Measurements from ENCODE around the gene CLCA2.

GRCh38 chr1:86419277-86419903 is 4.6 kb upstream of the CLCA2 start:
- peak; percentile 85 for TF ChIP-seq CTCF (IDR thresholded peaks at IDR 0.05; ENCODE audit: low read depth, low read length)
- TF ChIP-seq EZH2phosphoT487 (IDR thresholded peaks at IDR 0.05; ENCODE audit: low read depth): no peak
